Calu3 (cell line): ENCODE data around the gene RCVRN. TPM values are rescaled to one million over a fixed set of nuclear protein-coding genes. Genes with fewer than 3 reads are reported as not detected.
A peak's percentile ranks its signal among the peaks of the same experiment; 100 is the strongest.

Source experiments
- BruUV-seq: library from RNA; stranded (reverse); fragments of 400-500 nt; replicated peaks from 2 replicates; lab custom pipeline; 2021; lab: Mats Ljungman, UMichigan
- CTCF ChIA-PET: fragments of 300-600 bp; sonication (Branson Sonifier 250); formaldehyde crosslinking; loops from one replicate; lab custom pipeline; 2022; ENCODE audit warnings: antibody characterized with exemption; lab: Charles Lee
- DNase-seq: peaks from one replicate; pipeline ENCODE4 v3.0.0; 2022
- H3K27ac Mint-ChIP-seq: one replicate; pipeline ENCODE4 v1.8.0; 2022; ENCODE audit warnings: mixed read lengths; ENCODE audit not compliant: unreplicated experiment
- H3K27me3 Mint-ChIP-seq: one replicate; pipeline ENCODE4 v1.8.0; 2022; ENCODE audit warnings: mixed read lengths; ENCODE audit not compliant: unreplicated experiment
- H3K36me3 Mint-ChIP-seq: one replicate; pipeline ENCODE4 v1.8.0; 2022; ENCODE audit warnings: mild to moderate bottlenecking, moderate library complexity, mixed read lengths; ENCODE audit not compliant: insufficient read depth, unreplicated experiment
- H3K4me1 Mint-ChIP-seq: one replicate; pipeline ENCODE4 v1.8.0; 2022; ENCODE audit warnings: mild to moderate bottlenecking, low read depth, mixed read lengths; ENCODE audit not compliant: unreplicated experiment
- H3K4me3 Mint-ChIP-seq: one replicate; pipeline ENCODE4 v1.8.0; 2022; ENCODE audit warnings: mild to moderate bottlenecking, low read depth, moderate library complexity, mixed read lengths; ENCODE audit not compliant: unreplicated experiment
- H3K9me3 Mint-ChIP-seq: one replicate; pipeline ENCODE4 v1.8.0; 2022; ENCODE audit warnings: low read depth, mixed read lengths; ENCODE audit not compliant: unreplicated experiment
- CTCF ChIP-seq: fragments of 200-600 bp; IDR thresholded peaks from one replicate; pipeline ENCODE4 v1.8.0; 2022; ENCODE audit warnings: antibody characterized with exemption; ENCODE audit not compliant: unreplicated experiment
- intact Hi-C: fragments of 100-400 bp; cut with micrococcal nuclease; formaldehyde crosslinking; loops from one replicate; pipeline ENCODE4 v1.10.0; 2022; ENCODE audit not compliant: unreplicated experiment
- total RNA-seq: library from RNA; stranded (reverse); gene quantifications from 2 replicates; pipeline ENCODE4 v1.2.3, GENCODE V29; 2022

Gene RCVRN
- total RNA-seq, 1 experiment from 2014 or later = not detected

GRCh38 chr17:9874722-9875121 is 30.3 kb downstream of the RCVRN start:
- no peak for TF ChIP-seq CTCF
- H3K36me3 Mint-ChIP-seq = peaks cover 4% of the 10 kb centered on the region
- H3K27me3 Mint-ChIP-seq = no peaks in the 10 kb centered on the region
- no peak for DNase-seq
- no TSS peak for BruUV-seq
- peak overlapping the region; percentile 34 for H3K27ac Mint-ChIP-seq
- H3K9me3 Mint-ChIP-seq = no peaks in the 10 kb centered on the region
- H3K4me3 Mint-ChIP-seq = no peak overlapping the region
- CTCF ChIA-PET = no interaction called here
- peaks cover 29% of the 10 kb centered on the region for H3K4me1 Mint-ChIP-seq
- intact Hi-C loops = no loop called here

- Mint-ChIP-seq H3K4me1 (peaks cover 20% of the 10 kb centered on the region), H3K36me3 (no peaks in the 10 kb centered on the region), H3K4me3 (no peak overlapping the region), H3K27ac (no peak overlapping the region), H3K9me3 (no peaks in the 10 kb centered on the region), H3K27me3 (no peaks in the 10 kb centered on the region)
- CTCF ChIA-PET = no interaction called here
- TF ChIP-seq CTCF = no peak
- intact Hi-C loops = no loop called here
- no TSS peak for BruUV-seq
- no peak for DNase-seq
These were observed 32.2 kb downstream of the RCVRN start for GRCh38 chr17:9872852-9873251.

GRCh38 chr17:9868552-9868951 is 36.5 kb downstream of the RCVRN start:
- DNase-seq = no peak
- Mint-ChIP-seq H3K4me3 (no peak overlapping the region), H3K27me3 (no peaks in the 10 kb centered on the region), H3K9me3 (peaks cover 4% of the 10 kb centered on the region), H3K36me3 (no peaks in the 10 kb centered on the region), H3K4me1 (no peaks in the 10 kb centered on the region), H3K27ac (no peak overlapping the region)
- intact Hi-C loops = no loop called here
- no TSS peak for BruUV-seq
- TF ChIP-seq CTCF = no peak
- CTCF ChIA-PET = interaction anchor here (0.7 kb wide), 1 partner anchor 167 kb away, joined by 3 read pairs; no protein-coding TSS in a partner anchor

- Mint-ChIP-seq H3K9me3 (peaks cover 4% of the 10 kb centered on the region), H3K4me1 (no peaks in the 10 kb centered on the region), H3K4me3 (no peak overlapping the region), H3K27me3 (no peaks in the 10 kb centered on the region), H3K27ac (no peak overlapping the region), H3K36me3 (no peaks in the 10 kb centered on the region)
- no peak for TF ChIP-seq CTCF
- no peak for DNase-seq
- intact Hi-C loops = no loop called here
- CTCF ChIA-PET = no interaction called here
- no TSS peak for BruUV-seq
These were observed 39.5 kb downstream of the RCVRN start for GRCh38 chr17:9865586-9865985.
